HEK293 (cell line): ENCODE measurements around the gene SUSD2.
"Not testable (repeated sequence)": the region's sequence is repeated elsewhere in the genome, so short reads cannot be mapped to it uniquely, and the experiment has no call there.

ENCODE experiments used
- CTCF ChIA-PET: fragments of 350-600 bp; formaldehyde crosslinking; extraction: SDS; loops from one replicate; lab custom pipeline; 2021; ENCODE audit warnings: antibody characterized with exemption; lab: Yijun Ruan, JAX
- POLR2A ChIA-PET: fragments of 300-600 bp; formaldehyde crosslinking; extraction: SDS; loops from one replicate; lab custom pipeline; 2020; ENCODE audit warnings: antibody characterized with exemption, inconsistent platforms; lab: Yijun Ruan, JAX
- H3K27ac ChIP-seq: fragments of 200-500 bp; sonication (Bioruptor generic); 2 replicates; pipeline ENCODE4 v1.5.1; 2014; ENCODE audit warnings: low read depth, low read length, control low read depth, inconsistent platforms; ENCODE audit errors: extremely low read depth
- H3K36me3 ChIP-seq, 2 experiments: fragments of 200-500 bp in 1 of 2; sonication (Bioruptor generic) in 1 of 2; 1 replicate in 1 of 2; 2 replicates in 1 of 2; pipeline ENCODE4 v1.5.1; 2014 to 2017; ENCODE audit warnings: inconsistent platforms in 2 of 2, low read length in 2 of 2; ENCODE audit not compliant: control insufficient read depth in 2 of 2, insufficient read depth in 1 of 2
- H3K4me1 ChIP-seq: fragments of 200-500 bp; sonication (Bioruptor generic); 2 replicates; pipeline ENCODE4 v1.5.1; 2014; ENCODE audit warnings: mild to moderate bottlenecking, low read length, inconsistent platforms; ENCODE audit not compliant: control insufficient read depth, insufficient read depth
- H3K4me3 ChIP-seq: 2 replicates; pipeline ENCODE4 v1.5.1; 2011; ENCODE audit warnings: low read depth, mild to moderate bottlenecking, control low read depth, low read length, moderate library complexity
- H3K9me3 ChIP-seq: fragments of 200-500 bp; sonication (Bioruptor generic); 2 replicates; pipeline ENCODE4 v1.5.1; 2014; ENCODE audit warnings: low read depth, low read length, inconsistent platforms; ENCODE audit not compliant: control insufficient read depth, insufficient read depth
- EGR2 ChIP-seq: fragments of 450-650 bp; formaldehyde crosslinking; IDR thresholded peaks from 2 replicates; pipeline ENCODE4 v1.5.1; 2016; ENCODE audit warnings: low read depth, missing biosample characterization, missing genetic modification characterization
- INSM2 ChIP-seq: fragments of 450-650 bp; formaldehyde crosslinking; IDR thresholded peaks from 2 replicates; pipeline ENCODE4 v1.5.1; 2016; ENCODE audit warnings: missing biosample characterization, missing genetic modification characterization
- KLF10 ChIP-seq: fragments of 450-650 bp; IDR thresholded peaks from 2 replicates; pipeline ENCODE4 v1.5.1; 2018; ENCODE audit warnings: missing biosample characterization, mild to moderate bottlenecking, missing genetic modification characterization
- MZF1 ChIP-seq: fragments of 450-650 bp; formaldehyde crosslinking; IDR thresholded peaks from 2 replicates; pipeline ENCODE4 v1.5.1; 2017; ENCODE audit warnings: missing biosample characterization, missing genetic modification characterization, borderline replicate concordance
- SCRT1 ChIP-seq: fragments of 450-650 bp; formaldehyde crosslinking; IDR thresholded peaks from 2 replicates; pipeline ENCODE4 v1.5.1; 2016; ENCODE audit warnings: missing biosample characterization, missing genetic modification characterization, borderline replicate concordance
- YY2 ChIP-seq: fragments of 450-650 bp; formaldehyde crosslinking; IDR thresholded peaks from 2 replicates; pipeline ENCODE4 v1.5.1; 2016; ENCODE audit warnings: missing biosample characterization, missing genetic modification characterization
- ZBTB6 ChIP-seq: fragments of 450-650 bp; formaldehyde crosslinking; IDR thresholded peaks from 2 replicates; pipeline ENCODE4 v1.5.1; 2017; ENCODE audit warnings: missing biosample characterization, missing genetic modification characterization
- ZFHX2 ChIP-seq: fragments of 450-650 bp; formaldehyde crosslinking; conservative IDR thresholded peaks from 2 replicates; pipeline ENCODE4 v1.5.1; 2016; ENCODE audit warnings: missing biosample characterization, missing genetic modification characterization
- ZNF132 ChIP-seq: fragments of 450-650 bp; formaldehyde crosslinking; IDR thresholded peaks from 2 replicates; pipeline ENCODE4 v1.5.1; 2017; ENCODE audit warnings: missing biosample characterization, missing genetic modification characterization, borderline replicate concordance
- ZNF2 ChIP-seq: fragments of 450-650 bp; formaldehyde crosslinking; IDR thresholded peaks from 2 replicates; pipeline ENCODE4 v1.5.1; 2016; ENCODE audit warnings: missing biosample characterization, missing genetic modification characterization
- ZNF221 ChIP-seq: fragments of 450-650 bp; formaldehyde crosslinking; IDR thresholded peaks from 2 replicates; pipeline ENCODE4 v1.5.1; 2017; ENCODE audit warnings: missing biosample characterization, missing genetic modification characterization, borderline replicate concordance
- ZNF23 ChIP-seq: fragments of 450-650 bp; formaldehyde crosslinking; IDR thresholded peaks from 2 replicates; pipeline ENCODE4 v1.5.1; 2016; ENCODE audit warnings: missing biosample characterization, missing genetic modification characterization, borderline replicate concordance
- ZNF391 ChIP-seq: fragments of 450-650 bp; formaldehyde crosslinking; IDR thresholded peaks from 2 replicates; pipeline ENCODE4 v1.5.1; 2016; ENCODE audit warnings: low read depth, missing biosample characterization, missing genetic modification characterization, borderline replicate concordance
- ZNF510 ChIP-seq: fragments of 450-650 bp; formaldehyde crosslinking; IDR thresholded peaks from 2 replicates; pipeline ENCODE4 v1.5.1; 2018; ENCODE audit warnings: mild to moderate bottlenecking, missing genetic modification characterization, missing biosample characterization; ENCODE audit not compliant: insufficient replicate concordance
- ZNF624 ChIP-seq: fragments of 450-650 bp; formaldehyde crosslinking; IDR thresholded peaks from 2 replicates; pipeline ENCODE4 v1.5.1; 2017; ENCODE audit warnings: missing biosample characterization, missing genetic modification characterization
- ZNF701 ChIP-seq: fragments of 450-650 bp; formaldehyde crosslinking; IDR thresholded peaks from 2 replicates; pipeline ENCODE4 v1.5.1; 2016; ENCODE audit warnings: missing biosample characterization, missing genetic modification characterization
- ZNF776 ChIP-seq: fragments of 450-650 bp; formaldehyde crosslinking; IDR thresholded peaks from 2 replicates; pipeline ENCODE4 v1.5.0; 2017; ENCODE audit warnings: missing biosample characterization, missing genetic modification characterization, borderline replicate concordance
- ZSCAN5A ChIP-seq: fragments of 450-650 bp; formaldehyde crosslinking; IDR thresholded peaks from 2 replicates; pipeline ENCODE4 v1.5.1; 2016; ENCODE audit warnings: missing biosample characterization, missing genetic modification characterization

SUSD2 gene

GRCh38 chr22:24209016-24209415, 27.7 kb downstream of the SUSD2 start:
- ChIA-PET POLR2A (interaction anchor here (0.5 kb wide), 1 partner anchor 384 kb away, joined by 5 read pairs; the partner anchor contains the start of gene LRRC75B), CTCF (interaction anchor here (0.8 to 2.2 kb wide), 3 partner anchors 13 to 34 kb away, joined by 3 to 5 read pairs (median 5); no protein-coding TSS in a partner anchor)
- Histone ChIP-seq H3K27ac (no peak overlapping the region), H3K4me1 (no peaks in the 10 kb centered on the region), H3K4me3 (no peak overlapping the region), H3K36me3 (no peaks in the 10 kb centered on the region)
- TF ChIP-seq INSM2: no peak
- no peak for TF ChIP-seq SCRT1
- no peak for TF ChIP-seq KLF10 (tag by site-specific recombination)
- TF ChIP-seq ZNF2 (tag by site-specific recombination): no peak
- TF ChIP-seq ZNF510 (tag by site-specific recombination): no peak
- TF ChIP-seq ZNF221: no peak
- TF ChIP-seq ZSCAN5A (tag by site-specific recombination): no peak
- no peak for TF ChIP-seq ZNF701
- no peak for TF ChIP-seq ZNF776 (tag by site-specific recombination)
- TF ChIP-seq ZNF23: no peak
- TF ChIP-seq ZNF391: no peak
- no peak for TF ChIP-seq ZFHX2 (tag by site-specific recombination)
- TF ChIP-seq ZNF624 (tag by site-specific recombination): no peak
- TF ChIP-seq YY2 (tag by site-specific recombination): no peak
- no peak for TF ChIP-seq ZNF132 (tag by site-specific recombination)
- TF ChIP-seq ZBTB6 (tag by site-specific recombination): no peak
- TF ChIP-seq, all 188 proteins: peak for 0
- H3K9me3 ChIP-seq: no peaks in the 10 kb centered on the region

- Histone ChIP-seq H3K4me3 (no peak overlapping the region), H3K9me3 (no peaks in the 10 kb centered on the region), H3K36me3 (no peaks in the 10 kb centered on the region), H3K4me1 (no peaks in the 10 kb centered on the region), H3K27ac (no peak overlapping the region)
- no peak for TF ChIP-seq MZF1 (tag by site-specific recombination)
- POLR2A ChIA-PET: no interaction called here
- CTCF ChIA-PET: interaction anchor here (2.2 kb wide), 1 partner anchor 35 kb away, joined by 5 read pairs; no protein-coding TSS in a partner anchor
Observed at GRCh38 chr22:24209687-24210086, 28.4 kb downstream of the SUSD2 start.

- CTCF ChIA-PET, POLR2A ChIA-PET: not testable (repeated sequence)
Observed at GRCh38 chr22:24210409-24210808, 29.1 kb downstream of the SUSD2 start.

GRCh38 chr22:24211716-24212115, 30.4 kb downstream of the SUSD2 start:
- H3K36me3 ChIP-seq, H3K4me3 ChIP-seq, H3K27ac ChIP-seq, POLR2A ChIA-PET, CTCF ChIA-PET, H3K4me1 ChIP-seq, H3K9me3 ChIP-seq: not testable (repeated sequence)

More at GRCh38 chr22:24210409-24210808, 29.1 kb downstream of the SUSD2 start:
- H3K36me3 ChIP-seq, H3K4me1 ChIP-seq, H3K9me3 ChIP-seq, H3K4me3 ChIP-seq, H3K27ac ChIP-seq: not testable (repeated sequence)
- TF ChIP-seq ZFHX2 (tag by site-specific recombination) (peak; percentile 58), EGR2 (peak; percentile 35; the same call in 1 of the 2 replicates)

- CTCF ChIA-PET: interaction anchor here (0.6 kb wide), 3 partner anchors 9 to 1424 kb away, joined by 3 to 4 read pairs (median 3); no protein-coding TSS in a partner anchor
- H3K27ac ChIP-seq, H3K36me3 ChIP-seq, H3K4me1 ChIP-seq, H3K9me3 ChIP-seq, POLR2A ChIA-PET, H3K4me3 ChIP-seq: not testable (repeated sequence)
Observed at GRCh38 chr22:24213111-24213510, 31.8 kb downstream of the SUSD2 start.
